Measurements from ENCODE around the gene SURF4. TPM values are rescaled to one million over a fixed set of nuclear protein-coding genes. Genes with fewer than 3 reads are reported as not detected.

The SURF4 gene
- total RNA-seq, 1 experiment from 2014 or later, result 134 TPM

- ATAC-seq, result no peak
- Histone ChIP-seq H3K9me2 (ENCODE audit: insufficient read depth) (no peaks in the 10 kb centered on the region), H3K27ac (ENCODE audit: low read depth, low read length) (no peak overlapping the region), H3K36me3 (ENCODE audit: control insufficient read depth in 1 of 2, insufficient read depth in 2 of 2, low read length in 2 of 2) (peaks cover 34 to 58% of the 10 kb centered on the region in 2 experiments; a peak in 3 of 4 replicates), H3K4me2 (ENCODE audit: low read length) (no peak overlapping the region), H3K27me3 (ENCODE audit: insufficient read depth, low read length) (no peaks in the 10 kb centered on the region), H3K9me3 (ENCODE audit: control insufficient read depth in 1 of 2, insufficient read depth in 1 of 2, low read depth in 1 of 2, low read length in 2 of 2) (no peaks in the 10 kb centered on the region), H4K20me1 (ENCODE audit: insufficient read depth) (peaks cover 3% of the 10 kb centered on the region; the same call in 1 of the 2 replicates), H3K79me2 (ENCODE audit: insufficient read depth, low read length) (peaks cover 77% of the 10 kb centered on the region), H3K4me3 (replicated peaks in 1 of 2; ENCODE audit: low read depth in 1 of 2, low read length in 2 of 2) (no peak overlapping the region), H2AFZ (ENCODE audit: low read depth, low read length, poor library complexity, severe bottlenecking) (no peak overlapping the region), H3K9ac (ENCODE audit: low read length) (no peak overlapping the region), H3K4me1 (ENCODE audit: control insufficient read depth in 1 of 2, insufficient read depth in 2 of 2, low read length in 2 of 2) (no peaks in the 10 kb centered on the region; a peak in 1 of 4 replicates)
- no peak for TF ChIP-seq ELF1 (IDR thresholded peaks at IDR 0.05; ENCODE audit: borderline replicate concordance, low read depth)
- no peak for TF ChIP-seq ZFX (IDR thresholded peaks at IDR 0.05)
- TF ChIP-seq, protein P1, sequence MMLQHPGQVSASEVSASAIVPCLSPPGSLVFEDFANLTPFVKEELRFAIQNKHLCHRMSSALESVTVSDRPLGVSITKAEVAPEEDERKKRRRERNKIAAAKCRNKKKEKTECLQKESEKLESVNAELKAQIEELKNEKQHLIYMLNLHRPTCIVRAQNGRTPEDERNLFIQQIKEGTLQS (IDR thresholded peaks at IDR 0.05), result no peak
- TF ChIP-seq, protein P2, sequence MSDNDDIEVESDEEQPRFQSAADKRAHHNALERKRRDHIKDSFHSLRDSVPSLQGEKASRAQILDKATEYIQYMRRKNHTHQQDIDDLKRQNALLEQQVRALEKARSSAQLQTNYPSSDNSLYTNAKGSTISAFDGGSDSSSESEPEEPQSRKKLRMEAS (IDR thresholded peaks at IDR 0.05), result no peak
- no peak for TF ChIP-seq SRF (IDR thresholded peaks at IDR 0.05; ENCODE audit: low read depth)
- TF ChIP-seq SIN3A (IDR thresholded peaks at IDR 0.05; ENCODE audit: low read depth), result no peak
- ChIA-PET CTCF (no interaction called here), RAD21 (ENCODE audit: low non-redundant PET in 1 of 2, low total read pairs in 2 of 2, uncharacterized antibody in 2 of 2, unreplicated experiment in 2 of 2) (no interaction called here), POLR2A (no interaction called here)
- intact Hi-C loops (cut with micrococcal nuclease), result no loop called here
- no peak for DNase-seq (ENCODE audit: low read depth, low spot score)
- BruUV-seq (replicated peaks), result no TSS peak
Measured at GRCh38 chr9:133367778-133368177, 8.1 kb downstream of the SURF4 start.

- BruUV-seq (replicated peaks), result no TSS peak
- H3K79me2 ChIP-seq (ENCODE audit: insufficient read depth, low read length), result peaks cover 73% of the 10 kb centered on the region
- no peaks in the 10 kb centered on the region for H3K27me3 ChIP-seq (ENCODE audit: insufficient read depth, low read length)
- ATAC-seq (no peak), DNase-seq (ENCODE audit: low read depth, low spot score) (no peak)
- no peak for TF ChIP-seq EZH2phosphoT487 (IDR thresholded peaks at IDR 0.05; ENCODE audit: borderline replicate concordance)
- TF ChIP-seq POLR2A (IDR thresholded peaks at IDR 0.05; ENCODE audit: borderline replicate concordance, extremely low read depth, insufficient read depth, insufficient read length), result no peak
- no peak for TF ChIP-seq TCF7L2 (IDR thresholded peaks at IDR 0.05; ENCODE audit: borderline replicate concordance, extremely low read depth, insufficient read depth, insufficient read length)
- TF ChIP-seq POLR2AphosphoS5 (IDR thresholded peaks at IDR 0.05; ENCODE audit: low read depth, low read length), result no peak
- TF ChIP-seq, protein P1 (IDR thresholded peaks at IDR 0.05), result no peak
- TF ChIP-seq ZNF274 (IDR thresholded peaks at IDR 0.05; ENCODE audit: low read depth, low read length), result no peak
- no peak for TF ChIP-seq EGR1 (IDR thresholded peaks at IDR 0.05; ENCODE audit: low read depth)
- TF ChIP-seq ZFX (IDR thresholded peaks at IDR 0.05), result no peak
- TF ChIP-seq SP1 (IDR thresholded peaks at IDR 0.05; ENCODE audit: low read depth), result no peak
- TF ChIP-seq SRF (IDR thresholded peaks at IDR 0.05; ENCODE audit: low read depth), result no peak
- no peak overlapping the region for H2AFZ ChIP-seq (ENCODE audit: low read depth, low read length, poor library complexity, severe bottlenecking)
- peaks cover 30 to 58% of the 10 kb centered on the region in 2 experiments; a peak in 3 of 4 replicates for H3K36me3 ChIP-seq (ENCODE audit: control insufficient read depth in 1 of 2, insufficient read depth in 2 of 2, low read length in 2 of 2)
- H3K27ac ChIP-seq (ENCODE audit: low read depth, low read length), result no peak overlapping the region
- H4K20me1 ChIP-seq (ENCODE audit: insufficient read depth), result no peaks in the 10 kb centered on the region; the same call in 1 of the 2 replicates
- H3K9me2 ChIP-seq (ENCODE audit: insufficient read depth), result no peaks in the 10 kb centered on the region
- intact Hi-C loops (cut with micrococcal nuclease), result no loop called here
- no peak overlapping the region for H3K9ac ChIP-seq (ENCODE audit: low read length)
- ChIA-PET POLR2A (no interaction called here), RAD21 (ENCODE audit: low non-redundant PET in 1 of 2, low total read pairs in 2 of 2, uncharacterized antibody in 2 of 2, unreplicated experiment in 2 of 2) (no interaction called here), CTCF (no interaction called here)
- H3K4me1 ChIP-seq (ENCODE audit: control insufficient read depth in 1 of 2, insufficient read depth in 2 of 2, low read length in 2 of 2), result no peaks in the 10 kb centered on the region; a peak in 1 of 4 replicates
- H3K4me3 ChIP-seq (replicated peaks in 1 of 2; ENCODE audit: low read depth in 1 of 2, low read length in 2 of 2), result no peak overlapping the region
- no peaks in the 10 kb centered on the region for H3K9me3 ChIP-seq (ENCODE audit: control insufficient read depth in 1 of 2, insufficient read depth in 1 of 2, low read depth in 1 of 2, low read length in 2 of 2)
- no peak overlapping the region for H3K4me2 ChIP-seq (ENCODE audit: low read length)
Measured at GRCh38 chr9:133367221-133367620, 8.6 kb downstream of the SURF4 start.

Data from HCT116 (cell line).